Liver (tissue), 4 donors: ENCODE measurements around the gene VRK2. TPM values are rescaled to one million over a fixed set of nuclear protein-coding genes. Genes with fewer than 3 reads are reported as not detected.

ENCODE experiments used
- polyA plus RNA-seq, 2 donors: library from polyadenylated mRNA; stranded (reverse) in 1 of 2; unstranded in 1 of 2; fragments of 200-250 nt in 1 of 2; fragments of >200 nt in 1 of 2; fragmentation: Nextera tagmentation in 1 of 2; extraction: Ambion mirVana in 1 of 2; gene quantifications; one replicate each; pipeline versions ENCODE4 v1.2.1 to v1.2.3, GENCODE V29; 2013 to 2015
- total RNA-seq, 2 donors: library from RNA; depleted of rRNA; stranded (reverse); fragments of >200 nt; gene quantifications; one replicate each; pipeline ENCODE4 v1.2.3, GENCODE V29; 2014
- donor health status: healthy.
- donor health status: healthy.
- donor health status: healthy.

Gene VRK2
- total and polyA plus RNA-seq, 4 donors: 5.4 to 17.3 (median 8.5) TPM

Other genes starting within 250 kb of the VRK2 start
- 10 to 100 TPM; 18.3 to 26.1 TPM for gene FANCL, start 194.5 kb downstream of the VRK2 start, total RNA-seq
- gene FANCL, start 194.5 kb downstream of the VRK2 start, polyA plus RNA-seq: 10 to 100 TPM in 1 of 2 donors, 1 to 10 TPM in 1; 4.2 to 14.4 TPM